ENCODE data around the gene MYBBP1A. TPM values are rescaled to one million over a fixed set of nuclear protein-coding genes. Genes with fewer than 3 reads are reported as not detected.
A peak's percentile ranks its signal among the peaks of the same experiment; 100 is the strongest.

The MYBBP1A gene
- total RNA-seq, 1 donor from 2014 or later: 38.8 TPM

GRCh38 chr17:4530799-4531730 is 24.1 kb downstream of the MYBBP1A start:
- intact Hi-C loops (cut with DNase I): no loop called here
- no peaks in the 10 kb centered on the region for H3K27me3 ChIP-seq (ENCODE audit: low read depth)

GRCh38 chr17:4529533-4530152 is 25.5 kb downstream of the MYBBP1A start:
- peak overlapping the region; percentile 73 for H3K27ac ChIP-seq
- intact Hi-C loops (cut with DNase I): no loop called here
- ATAC-seq: no peak

More at GRCh38 chr17:4530799-4531730, 24.1 kb downstream of the MYBBP1A start:
- ATAC-seq: peak; percentile 24 to 29
- peak; percentile 7 for TF ChIP-seq CTCF (IDR thresholded peaks at IDR 0.05)
- Histone ChIP-seq H3K36me3 (peaks cover 12% of the 10 kb centered on the region), H3K4me3 (no peak overlapping the region), H3K4me1 (peaks cover 74% of the 10 kb centered on the region), H3K9me3 (no peaks in the 10 kb centered on the region), H3K27ac (peak overlapping the region; percentile 77)
- no peak for DNase-seq

GRCh38 chr17:4527566-4528125 is 27.5 kb downstream of the MYBBP1A start:
- TF ChIP-seq CTCF (IDR thresholded peaks at IDR 0.05): no peak
- intact Hi-C loops (cut with DNase I): no loop called here
- H3K4me3 ChIP-seq: no peak overlapping the region
- peaks cover 8% of the 10 kb centered on the region for H3K36me3 ChIP-seq
- ATAC-seq: no peak
- H3K27ac ChIP-seq: no peak overlapping the region
- no peaks in the 10 kb centered on the region for H3K9me3 ChIP-seq
- H3K27me3 ChIP-seq (ENCODE audit: low read depth): no peaks in the 10 kb centered on the region
- DNase-seq: no peak
- H3K4me1 ChIP-seq: peaks cover 44% of the 10 kb centered on the region

More at GRCh38 chr17:4529533-4530152, 25.5 kb downstream of the MYBBP1A start:
- TF ChIP-seq CTCF (IDR thresholded peaks at IDR 0.05): no peak
- no peak for DNase-seq
- Histone ChIP-seq H3K4me3 (no peak overlapping the region), H3K4me1 (peaks cover 62% of the 10 kb centered on the region), H3K36me3 (peaks cover 17% of the 10 kb centered on the region), H3K9me3 (no peaks in the 10 kb centered on the region), H3K27me3 (ENCODE audit: low read depth) (no peaks in the 10 kb centered on the region)

GRCh38 chr17:4527134-4527533 is 28.1 kb downstream of the MYBBP1A start:
- Histone ChIP-seq H3K36me3 (peaks cover 5% of the 10 kb centered on the region), H3K27me3 (ENCODE audit: low read depth) (no peaks in the 10 kb centered on the region), H3K27ac (no peak overlapping the region), H3K4me3 (no peak overlapping the region), H3K4me1 (peaks cover 44% of the 10 kb centered on the region), H3K9me3 (no peaks in the 10 kb centered on the region)
- DNase-seq (no peak), ATAC-seq (no peak)
- intact Hi-C loops (cut with DNase I): no loop called here
- TF ChIP-seq CTCF (IDR thresholded peaks at IDR 0.05): no peak

- Histone ChIP-seq H3K36me3 (peaks cover 5% of the 10 kb centered on the region), H3K9me3 (no peaks in the 10 kb centered on the region), H3K4me1 (peaks cover 46% of the 10 kb centered on the region), H3K27me3 (ENCODE audit: low read depth) (no peaks in the 10 kb centered on the region), H3K4me3 (no peak overlapping the region), H3K27ac (no peak overlapping the region)
- TF ChIP-seq CTCF (IDR thresholded peaks at IDR 0.05): no peak
- ATAC-seq: no peak
- no peak for DNase-seq
- intact Hi-C loops (cut with DNase I): no loop called here
Observed at GRCh38 chr17:4525691-4526397, 29.3 kb downstream of the MYBBP1A start.

Data from lower lobe of right lung (tissue), 2 donors.